VCaP (cell line): ENCODE measurements around the gene CLCN7.

Experiments used
- H3K27ac ChIP-seq: fragments of 450-650 bp; 2 replicates; pipeline ENCODE4 v1.5.1; 2017
- CTCF ChIP-seq: fragments of 450-650 bp; conservative IDR thresholded peaks from 2 replicates; pipeline ENCODE4 v1.5.1; 2017; ENCODE audit warnings: mild to moderate bottlenecking, moderate library complexity

The CLCN7 gene

GRCh38 chr16:1464894-1465566 is 9.8 kb downstream of the CLCN7 start:
- no peak for TF ChIP-seq CTCF
- H3K27ac ChIP-seq, result no peak overlapping the region

- H3K27ac ChIP-seq, result no peak overlapping the region
- TF ChIP-seq CTCF, result no peak
Observed at GRCh38 chr16:1464196-1464893, 10.5 kb downstream of the CLCN7 start.

GRCh38 chr16:1461146-1461545 is 13.7 kb downstream of the CLCN7 start:
- H3K27ac ChIP-seq, result no peak overlapping the region
- no peak for TF ChIP-seq CTCF

- no peak overlapping the region for H3K27ac ChIP-seq
- TF ChIP-seq CTCF, result no peak
Observed at GRCh38 chr16:1460602-1461138, 14.2 kb downstream of the CLCN7 start.

GRCh38 chr16:1459967-1460366 is 14.9 kb downstream of the CLCN7 start:
- H3K27ac ChIP-seq, result no peak overlapping the region

GRCh38 chr16:1458977-1459341 is 15.9 kb downstream of the CLCN7 start:
- no peak for TF ChIP-seq CTCF
- H3K27ac ChIP-seq, result no peak overlapping the region

More at GRCh38 chr16:1459967-1460366, 14.9 kb downstream of the CLCN7 start:
- no peak for TF ChIP-seq CTCF

GRCh38 chr16:1458336-1458976 is 16.4 kb downstream of the CLCN7 start:
- H3K27ac ChIP-seq, result no peak overlapping the region
- TF ChIP-seq CTCF, result no peak
